Spinal cord (tissue), 4 donors: ENCODE data around the gene MMP27. TPM values are rescaled to one million over a fixed set of nuclear protein-coding genes. Genes with fewer than 3 reads are reported as not detected.

Source experiments
- polyA plus RNA-seq, 2 donors: library from polyadenylated mRNA; unstranded; fragments of 120-200 nt; gene quantifications; one replicate each; pipeline ENCODE4 v1.2.1, GENCODE V29; 2013; ENCODE audit not compliant: insufficient read length in 2 of 2
- total RNA-seq, 2 donors: library from RNA; depleted of rRNA in 1 of 2; stranded (reverse); fragments of 120-200 nt in 1 of 2; fragments of >200 nt in 1 of 2; gene quantifications; one replicate each; pipeline versions ENCODE4 v1.2.3 to v1.2.4, GENCODE V29; 2013 to 2014

The MMP27 gene
- total and polyA plus RNA-seq, 4 donors = not detected

Other genes with a start within 250 kb of the MMP27 start
- gene MMP7, start 175.0 kb downstream of the MMP27 start, total RNA-seq = under 1 TPM in 1 of 2 donors, not detected in 1; 0.20 TPM
- under 1 TPM in 1 of 2 donors, not detected in 1; 0.18 TPM for gene MMP7, start 175.0 kb downstream of the MMP27 start, polyA plus RNA-seq
- under 1 TPM in 1 of 2 donors, not detected in 1; 0.10 TPM for gene MMP20, start 80.4 kb downstream of the MMP27 start, total RNA-seq
- not detected for gene MMP20, start 80.4 kb downstream of the MMP27 start, polyA plus RNA-seq
- gene MMP8, start 19.2 kb upstream of the MMP27 start, total RNA-seq = 10 to 100 TPM in 1 of 2 donors, not detected in 1; 14.5 TPM
- gene MMP8, start 19.2 kb upstream of the MMP27 start, polyA plus RNA-seq = not detected
- gene MMP10, start 74.9 kb upstream of the MMP27 start, total RNA-seq = under 1 TPM in 1 of 2 donors, not detected in 1; 0.39 TPM
- not detected for gene MMP10, start 74.9 kb upstream of the MMP27 start, polyA plus RNA-seq
- gene MMP1, start 92.4 kb upstream of the MMP27 start, total RNA-seq = under 1 TPM in 1 of 2 donors, not detected in 1; 0.06 TPM
- under 1 TPM in 1 of 2 donors, not detected in 1; 0.08 TPM for gene MMP1, start 92.4 kb upstream of the MMP27 start, polyA plus RNA-seq
- under 1 TPM in 1 of 2 donors, not detected in 1; 0.10 TPM for gene MMP3, start 137.8 kb upstream of the MMP27 start, total RNA-seq
- not detected for gene MMP3, start 137.8 kb upstream of the MMP27 start, polyA plus RNA-seq
- not detected for gene MMP12, start 169.2 kb upstream of the MMP27 start, total RNA-seq
- under 1 TPM in 1 of 2 donors, not detected in 1; 0.09 TPM for gene MMP12, start 169.2 kb upstream of the MMP27 start, polyA plus RNA-seq
- 1 to 10 TPM; 1.5 to 1.7 TPM for gene MMP13, start 250.0 kb upstream of the MMP27 start, total RNA-seq
- under 1 TPM in 1 of 2 donors, not detected in 1; 0.08 TPM for gene MMP13, start 250.0 kb upstream of the MMP27 start, polyA plus RNA-seq